Measurements from ENCODE around the gene CCNDBP1. TPM values are rescaled to one million over a fixed set of nuclear protein-coding genes. Genes with fewer than 3 reads are reported as not detected.
A peak's percentile ranks its signal among the peaks of the same experiment; 100 is the strongest.
"Not testable (repeated sequence)": the region's sequence is repeated elsewhere in the genome, so short reads cannot be mapped to it uniquely, and the experiment has no call there.

CCNDBP1 gene
- total RNA-seq, 1 donor from 2014 or later = 157 TPM

DNA sequence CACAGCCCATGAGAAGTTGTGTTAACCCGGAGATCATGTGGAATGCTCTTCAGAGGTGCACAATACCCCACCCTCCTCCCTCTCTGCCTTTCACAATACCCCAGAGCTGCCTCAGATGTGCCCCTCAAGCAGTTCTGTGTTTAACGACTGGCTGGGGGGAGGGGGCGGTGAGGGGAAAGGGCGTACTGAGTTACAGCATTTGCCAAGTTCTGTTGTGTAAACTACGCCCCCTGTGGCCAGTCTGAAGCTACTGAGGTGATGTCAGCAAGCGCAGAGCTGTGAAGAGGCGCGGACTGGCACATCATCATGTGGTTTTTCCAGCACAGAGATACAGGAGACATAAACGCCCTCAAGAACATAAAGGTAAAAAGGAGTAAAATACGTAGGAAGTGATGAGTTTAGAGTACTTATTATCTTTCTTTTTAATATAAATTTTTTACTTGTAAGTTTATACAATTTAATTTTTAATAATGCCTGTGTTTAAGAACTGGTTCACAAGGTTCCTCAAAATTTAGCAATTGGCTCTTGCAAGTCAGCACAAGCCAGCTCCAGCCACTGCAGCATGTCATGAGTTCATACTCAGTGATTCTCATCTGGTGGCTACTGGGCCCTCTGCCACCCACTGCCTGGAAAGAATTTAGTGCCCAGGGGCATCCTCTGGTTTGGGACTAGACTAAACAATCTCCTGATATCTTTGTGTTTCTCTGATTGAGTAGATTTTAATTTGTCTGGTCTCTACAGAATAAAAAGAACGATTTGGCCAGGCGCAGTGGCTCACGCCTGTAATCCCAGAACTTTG is 33.9 kb downstream of the CCNDBP1 start:
- peak; percentile 37 for DNase-seq

DNA sequence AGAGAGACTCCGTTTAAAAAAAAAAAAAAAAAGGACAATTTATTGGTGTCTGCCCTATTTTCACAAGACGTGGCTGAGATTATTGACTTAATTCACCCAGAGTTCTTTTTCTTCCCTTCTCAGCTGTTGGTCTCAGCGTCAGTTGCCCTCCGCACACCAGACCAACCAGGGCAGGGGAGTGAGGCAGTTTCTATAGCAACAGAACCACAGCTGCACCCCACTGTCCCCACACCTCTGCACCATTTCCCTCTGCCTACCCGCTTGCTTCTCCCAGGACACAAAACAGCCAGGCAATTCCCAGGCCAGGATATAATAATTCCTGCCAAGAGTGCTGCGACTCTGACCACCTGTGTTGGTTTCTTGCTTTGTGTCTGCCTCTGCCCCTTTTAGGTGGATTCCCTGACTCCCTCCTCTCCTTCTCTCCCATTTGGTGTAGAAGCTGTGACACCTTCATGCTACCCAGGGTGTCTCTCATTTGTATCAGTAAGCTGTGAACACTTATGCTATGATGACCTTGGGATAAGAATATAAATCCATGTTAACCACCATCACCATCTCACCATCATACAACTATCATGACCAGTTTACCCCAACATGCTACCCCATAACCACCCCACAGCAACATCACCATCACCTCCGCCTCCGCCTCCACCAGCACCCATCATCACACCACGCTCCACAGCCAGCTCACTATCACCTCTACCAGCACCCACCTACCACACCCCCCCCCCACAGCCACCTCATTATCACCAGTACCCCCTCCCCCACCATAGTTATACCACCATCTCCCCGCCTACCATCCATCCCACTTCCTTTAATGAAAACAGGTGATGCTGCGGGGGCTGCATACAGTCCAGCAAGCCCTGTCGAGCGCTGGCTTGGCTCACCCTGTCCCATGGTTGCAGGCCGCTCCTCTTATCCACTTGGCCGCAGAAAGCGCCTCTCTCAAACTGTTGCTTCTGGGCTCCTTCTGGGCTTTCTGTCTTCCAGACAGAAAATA is 35.0 kb downstream of the CCNDBP1 start:
- DNase-seq = no peak

DNA sequence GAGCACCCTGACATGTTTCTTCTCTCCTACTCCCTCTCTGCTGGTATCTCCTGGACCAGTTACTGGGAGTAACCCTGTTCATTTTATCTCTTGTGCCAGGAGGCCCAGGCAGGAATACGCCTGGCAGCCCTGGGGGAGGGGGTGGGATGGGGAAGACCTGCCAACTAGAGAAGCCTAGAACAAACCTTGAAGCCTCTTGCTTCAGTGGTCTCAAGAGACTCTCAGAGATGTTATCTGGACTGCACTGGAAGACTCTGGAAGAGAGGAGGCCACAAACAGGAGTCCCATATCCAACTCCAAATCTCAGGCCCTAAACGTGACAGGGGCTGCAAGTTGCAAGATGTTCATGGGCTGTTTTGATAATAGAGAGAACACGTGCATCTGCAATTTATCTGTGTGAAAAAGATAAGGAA is 35.8 kb downstream of the CCNDBP1 start, which contains the start of gene EPB42:
Gene EPB42 (minus strand): TSS at position 28 of the 413 bp plus-strand sequence. CDS start 193 bp downstream, outside the sequence.
- no peak for DNase-seq

- DNase-seq = no peak
Observed at GRCh38 chr15:43221422-43221821, 36.2 kb downstream of the CCNDBP1 start.

DNA sequence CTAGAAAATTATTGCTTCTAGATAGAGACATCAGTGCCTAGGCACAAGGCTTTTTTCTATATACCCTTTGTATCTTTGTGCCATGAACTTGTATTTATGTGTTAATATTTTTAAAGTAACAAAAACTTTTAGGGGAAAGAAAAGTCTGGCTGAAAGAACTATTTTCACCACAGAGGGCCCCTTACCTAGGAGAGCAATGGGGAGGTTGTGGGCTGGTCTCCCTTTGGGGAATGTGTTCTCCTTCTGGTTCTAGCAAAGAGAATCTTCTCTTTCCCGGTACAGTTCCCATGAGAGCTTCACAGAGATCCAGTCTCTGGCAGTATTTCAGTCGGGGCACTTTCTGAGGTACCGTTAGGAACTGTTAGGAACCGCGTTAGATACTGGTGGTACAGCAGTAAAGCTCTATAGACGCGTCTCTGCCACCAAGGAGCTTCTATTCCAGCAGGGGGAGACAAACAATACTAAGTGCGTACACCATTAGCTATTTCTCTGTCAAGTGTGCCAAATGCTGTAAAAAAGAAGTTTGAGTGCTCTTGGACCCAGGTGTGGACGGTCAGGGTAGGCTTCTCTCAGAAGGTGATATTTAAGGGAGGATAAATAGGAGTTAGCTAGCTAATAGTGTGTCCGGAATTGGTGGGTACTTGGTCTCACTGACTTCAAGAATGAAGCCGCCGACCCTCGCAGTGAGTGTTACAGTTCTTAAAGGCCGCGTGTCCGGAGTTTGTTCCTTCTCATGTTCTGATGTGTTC is 40.2 kb downstream of the CCNDBP1 start:
- DNase-seq = peak; percentile 79

GRCh38 chr15:43225950-43226255 is 40.7 kb downstream of the CCNDBP1 start:
- DNase-seq = not testable (repeated sequence)

DNA sequence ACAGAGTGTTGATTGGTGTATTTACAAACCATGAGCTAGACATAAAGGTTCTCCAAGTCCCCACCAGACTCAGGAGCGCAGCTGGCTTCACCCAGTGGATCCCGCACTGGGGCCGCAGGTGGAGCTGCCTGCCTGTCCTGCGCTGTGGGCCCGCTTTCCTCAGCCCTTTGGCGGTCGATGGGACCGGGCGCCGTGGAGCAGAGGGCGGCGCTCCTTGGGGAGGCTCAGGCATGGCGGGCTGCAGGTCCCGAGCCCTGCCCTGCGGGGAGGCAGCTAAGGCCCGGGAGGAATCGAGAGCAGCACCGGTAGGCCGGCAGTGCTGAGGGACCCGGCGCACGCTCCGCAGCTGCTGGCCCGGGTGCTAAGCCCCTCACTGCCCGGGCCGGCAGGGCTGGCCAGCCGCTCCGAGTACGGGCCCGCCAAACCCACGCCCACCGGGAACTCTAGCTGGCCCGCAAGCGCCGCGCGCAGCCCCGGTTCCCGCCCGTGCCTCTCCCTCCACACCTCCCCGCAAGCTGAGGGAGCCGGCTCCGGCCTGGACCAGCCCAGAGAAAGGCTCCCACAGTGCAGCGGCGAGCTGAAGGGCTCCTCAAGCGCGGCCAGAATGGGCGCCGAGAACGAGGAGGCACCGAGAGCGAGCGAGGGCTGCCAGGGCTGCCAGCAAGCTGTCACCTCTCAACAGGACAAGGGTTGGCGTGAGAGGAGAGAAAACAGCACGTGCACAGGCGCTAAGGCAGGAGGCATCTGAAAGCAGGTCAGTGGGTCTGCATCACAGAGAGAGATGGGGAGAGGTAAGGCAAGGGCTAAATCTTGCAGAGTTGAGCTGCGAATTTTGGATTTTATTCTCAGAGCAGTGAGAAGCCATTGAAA is 41.5 kb downstream of the CCNDBP1 start:
- no peak for DNase-seq

- no peak for DNase-seq
Observed at GRCh38 chr15:43229977-43230376, 44.8 kb downstream of the CCNDBP1 start.

- no peak for DNase-seq
Observed at GRCh38 chr15:43230640-43231115, 45.5 kb downstream of the CCNDBP1 start.

GRCh38 chr15:43232289-43232874 is 47.2 kb downstream of the CCNDBP1 start:
- no peak for DNase-seq

GRCh38 chr15:43235536-43235935 is 50.3 kb downstream of the CCNDBP1 start:
- no peak for DNase-seq

- DNase-seq = no peak
Observed at GRCh38 chr15:43237842-43238470, 52.8 kb downstream of the CCNDBP1 start.

- DNase-seq = no peak
Observed at GRCh38 chr15:43238671-43239131, 53.5 kb downstream of the CCNDBP1 start.

DNA sequence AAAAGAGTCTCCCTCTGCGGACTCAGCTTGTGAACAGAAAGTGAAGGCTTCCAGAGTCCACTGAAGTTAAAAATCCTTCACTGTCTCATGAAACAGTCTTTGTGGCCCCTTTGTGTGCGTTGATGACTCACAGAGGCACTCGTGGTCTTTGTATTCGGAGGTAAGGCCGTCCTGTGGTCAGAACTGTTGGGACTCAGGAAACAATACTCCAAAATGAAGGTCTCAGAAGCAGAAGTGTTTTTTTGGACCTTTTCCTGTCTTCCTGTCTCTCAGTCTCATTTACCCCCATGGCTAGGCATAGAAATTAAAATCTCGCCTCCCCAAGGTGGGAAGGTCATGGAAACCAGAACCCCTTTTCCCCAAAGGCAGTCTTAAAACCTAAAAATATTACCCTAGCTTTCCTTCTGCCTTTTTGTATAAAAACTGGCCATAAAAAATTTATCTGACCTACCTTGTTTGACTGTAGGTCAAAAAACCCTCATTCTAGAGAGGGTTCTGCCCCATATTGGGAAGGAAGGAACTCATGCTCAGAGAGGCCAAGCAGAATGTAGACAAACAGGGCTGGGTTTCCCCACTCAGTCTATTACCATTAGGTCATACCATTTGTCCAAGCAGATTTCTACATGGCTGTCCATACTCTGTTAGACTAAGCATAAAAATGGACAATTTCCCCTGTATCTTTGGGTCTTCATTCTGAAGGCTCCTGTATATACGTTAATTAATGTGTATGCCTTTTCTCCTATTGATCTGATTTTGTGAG is 54.7 kb downstream of the CCNDBP1 start:
- DNase-seq = peak; percentile 41

- no peak for DNase-seq
Observed at GRCh38 chr15:43241100-43241499, 55.9 kb downstream of the CCNDBP1 start.

GRCh38 chr15:43242616-43243015 is 57.4 kb downstream of the CCNDBP1 start:
- no peak for DNase-seq

- no peak for DNase-seq
Observed at GRCh38 chr15:43243020-43243645, 57.9 kb downstream of the CCNDBP1 start.

- DNase-seq = no peak
Observed at GRCh38 chr15:43244092-43244491, 58.9 kb downstream of the CCNDBP1 start.

GRCh38 chr15:43246261-43246774 is 61.1 kb downstream of the CCNDBP1 start:
- no peak for DNase-seq

All from dermis blood vessel endothelial cell (primary cell).